GM21576 (cell line): ENCODE measurements around the gene FAM174B.

Experiments
- ATAC-seq: cut with Tn5 transposase; IDR thresholded peaks from one replicate; pipeline ENCODE4 v1.9.1; 2021; ENCODE audit warnings: mild to moderate bottlenecking, moderate library complexity; ENCODE audit not compliant: unreplicated experiment

FAM174B gene

GRCh38 chr15:92602267-92602593, 53.3 kb downstream of the FAM174B start:
- no peak for ATAC-seq

GRCh38 chr15:92601592-92602266, 53.8 kb downstream of the FAM174B start:
- no peak for ATAC-seq

- no peak for ATAC-seq
Measured at GRCh38 chr15:92600856-92601255, 54.7 kb downstream of the FAM174B start.

- ATAC-seq = no peak
Measured at GRCh38 chr15:92599394-92599970, 56.1 kb downstream of the FAM174B start.

- ATAC-seq = no peak
Measured at GRCh38 chr15:92597548-92597947, 58.0 kb downstream of the FAM174B start.

GRCh38 chr15:92596623-92597022, 59.0 kb downstream of the FAM174B start:
- ATAC-seq = no peak

GRCh38 chr15:92595506-92596381, 59.8 kb downstream of the FAM174B start:
- ATAC-seq = no peak

- ATAC-seq = no peak
Measured at GRCh38 chr15:92591275-92591674, 64.3 kb downstream of the FAM174B start.

- ATAC-seq = no peak
Measured at GRCh38 chr15:92586966-92587365, 68.6 kb downstream of the FAM174B start.

GRCh38 chr15:92586383-92586942, 69.1 kb downstream of the FAM174B start:
- ATAC-seq = no peak

GRCh38 chr15:92584105-92584504, 71.5 kb downstream of the FAM174B start:
- no peak for ATAC-seq

GRCh38 chr15:92583096-92584034, 72.2 kb downstream of the FAM174B start:
- ATAC-seq = no peak

GRCh38 chr15:92582206-92582605, 73.4 kb downstream of the FAM174B start:
- no peak for ATAC-seq

GRCh38 chr15:92580933-92581445, 74.6 kb downstream of the FAM174B start:
- no peak for ATAC-seq

GRCh38 chr15:92580521-92580920, 75.1 kb downstream of the FAM174B start:
- no peak for ATAC-seq

- no peak for ATAC-seq
Measured at GRCh38 chr15:92579931-92580470, 75.6 kb downstream of the FAM174B start.

- no peak for ATAC-seq
Measured at GRCh38 chr15:92579486-92579885, 76.1 kb downstream of the FAM174B start.

- ATAC-seq = no peak
Measured at GRCh38 chr15:92578096-92578835, 77.3 kb downstream of the FAM174B start.

GRCh38 chr15:92576597-92577200, 78.9 kb downstream of the FAM174B start:
- ATAC-seq = no peak
